Measurements from ENCODE around the gene CALN1.

Gene CALN1

DNA sequence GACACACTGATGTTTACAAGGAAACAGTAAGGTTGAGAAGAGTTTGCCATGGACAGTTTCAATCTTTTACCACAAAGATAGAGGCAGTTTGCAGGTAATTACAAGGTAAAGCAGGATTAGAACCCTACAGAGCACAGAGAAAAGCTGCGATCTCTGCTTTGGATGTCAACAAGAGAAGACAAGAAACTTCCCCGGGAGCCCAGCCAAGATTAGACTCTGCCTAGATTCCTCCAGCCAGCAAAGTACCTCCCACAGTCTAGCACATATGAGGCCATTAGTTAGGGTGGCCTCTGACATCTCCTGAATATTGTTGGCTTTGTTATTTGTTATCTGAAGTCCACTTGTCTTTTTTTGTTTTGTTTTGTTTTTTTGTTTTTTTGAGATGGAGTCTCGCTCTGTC lies 178.1 kb downstream of the CALN1 start:
- no peak for DNase-seq (ENCODE audit: extremely low read depth, low read depth)
- TF ChIP-seq, protein P1, sequence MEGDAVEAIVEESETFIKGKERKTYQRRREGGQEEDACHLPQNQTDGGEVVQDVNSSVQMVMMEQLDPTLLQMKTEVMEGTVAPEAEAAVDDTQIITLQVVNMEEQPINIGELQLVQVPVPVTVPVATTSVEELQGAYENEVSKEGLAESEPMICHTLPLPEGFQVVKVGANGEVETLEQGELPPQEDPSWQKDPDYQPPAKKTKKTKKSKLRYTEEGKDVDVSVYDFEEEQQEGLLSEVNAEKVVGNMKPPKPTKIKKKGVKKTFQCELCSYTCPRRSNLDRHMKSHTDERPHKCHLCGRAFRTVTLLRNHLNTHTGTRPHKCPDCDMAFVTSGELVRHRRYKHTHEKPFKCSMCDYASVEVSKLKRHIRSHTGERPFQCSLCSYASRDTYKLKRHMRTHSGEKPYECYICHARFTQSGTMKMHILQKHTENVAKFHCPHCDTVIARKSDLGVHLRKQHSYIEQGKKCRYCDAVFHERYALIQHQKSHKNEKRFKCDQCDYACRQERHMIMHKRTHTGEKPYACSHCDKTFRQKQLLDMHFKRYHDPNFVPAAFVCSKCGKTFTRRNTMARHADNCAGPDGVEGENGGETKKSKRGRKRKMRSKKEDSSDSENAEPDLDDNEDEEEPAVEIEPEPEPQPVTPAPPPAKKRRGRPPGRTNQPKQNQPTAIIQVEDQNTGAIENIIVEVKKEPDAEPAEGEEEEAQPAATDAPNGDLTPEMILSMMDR (IDR thresholded peaks at IDR 0.05; ENCODE audit: low read depth, low read length): no peak

DNA sequence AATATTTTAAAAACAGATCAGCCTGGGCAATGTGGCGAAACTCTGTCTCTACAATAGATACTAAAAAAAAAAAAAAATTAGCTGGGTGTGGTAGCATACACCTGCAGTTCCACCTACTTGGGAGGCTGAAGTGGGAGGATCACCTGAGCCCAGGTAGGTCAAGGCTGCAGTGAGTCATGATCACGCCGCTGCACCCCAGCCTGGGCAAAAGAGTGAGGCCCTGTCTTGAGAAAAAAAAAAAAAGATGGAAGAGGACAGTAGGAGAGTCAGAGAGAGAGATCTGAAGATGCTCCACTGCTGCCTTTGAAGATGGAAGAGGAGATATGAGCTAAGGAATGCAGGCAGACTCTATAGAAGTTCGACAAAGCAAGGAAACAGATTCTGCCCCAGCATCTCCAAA lies 181.9 kb downstream of the CALN1 start:
- TF ChIP-seq, protein P1 (IDR thresholded peaks at IDR 0.05; ENCODE audit: low read depth, low read length): no peak
- no peak for DNase-seq (ENCODE audit: extremely low read depth, low read depth)

DNA sequence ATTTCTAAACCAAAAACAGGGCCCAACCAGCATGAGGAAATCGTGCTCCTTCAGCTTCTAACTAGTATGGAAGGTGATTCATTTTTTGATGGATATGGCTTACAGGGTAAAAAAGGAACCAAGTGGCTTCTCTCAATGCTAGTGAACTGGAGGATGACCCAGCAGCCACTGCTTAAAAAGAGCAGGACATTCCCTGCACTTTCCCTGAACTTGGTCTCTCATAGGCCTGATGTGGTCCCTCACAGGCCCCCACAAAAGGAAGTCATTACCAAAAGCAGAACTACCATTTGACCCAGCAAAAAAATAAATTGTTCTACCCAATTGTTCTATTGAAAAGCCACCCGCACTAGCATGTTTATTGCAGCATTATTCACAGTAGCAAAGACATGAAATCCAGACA lies 188.8 kb downstream of the CALN1 start:
- TF ChIP-seq, protein P1 (IDR thresholded peaks at IDR 0.05; ENCODE audit: low read depth, low read length): no peak

DNA sequence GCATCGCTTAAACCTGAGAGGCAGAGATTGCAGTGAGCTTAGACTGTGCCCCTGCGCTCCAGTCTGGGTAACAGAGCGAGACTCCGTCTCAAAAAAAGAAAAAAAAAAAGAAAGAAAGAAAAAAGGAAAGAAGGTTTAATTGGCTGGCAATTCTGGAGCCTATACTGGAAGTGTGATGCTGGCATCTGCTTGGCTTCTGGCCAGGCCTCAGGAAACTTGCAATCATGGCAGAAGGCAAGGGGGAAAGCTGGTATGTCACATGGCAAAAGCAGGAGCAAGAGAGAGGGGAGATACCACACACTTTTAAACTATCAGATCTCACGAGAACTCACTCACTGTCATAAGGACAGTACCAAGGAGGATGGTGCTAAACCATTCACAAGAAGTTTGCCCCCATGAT lies 190.0 kb downstream of the CALN1 start:
- TF ChIP-seq, protein P1 (IDR thresholded peaks at IDR 0.05; ENCODE audit: low read depth, low read length): no peak
- DNase-seq (ENCODE audit: extremely low read depth, low read depth): no peak

More for the DNA sequence above, 188.8 kb downstream of the CALN1 start:
- no peak for DNase-seq (ENCODE audit: extremely low read depth, low read depth)

DNA sequence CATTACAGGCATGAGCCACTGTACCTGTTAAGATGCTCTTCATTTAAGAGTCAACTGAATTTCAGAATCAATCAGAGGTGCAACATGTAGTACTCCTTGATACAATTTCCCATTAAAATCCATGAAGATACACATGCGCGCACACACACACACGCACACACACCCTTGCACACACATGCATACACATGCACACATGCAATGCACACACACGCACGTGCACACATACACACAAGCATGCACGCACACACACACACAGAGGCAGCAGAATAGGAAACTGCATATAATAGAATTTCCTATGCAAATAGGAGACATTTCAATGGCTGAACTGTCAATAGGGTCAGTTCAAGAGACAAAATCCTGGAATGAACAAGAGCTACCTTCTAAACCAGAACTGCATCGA lies 192.6 kb downstream of the CALN1 start:
- TF ChIP-seq, protein P1 (IDR thresholded peaks at IDR 0.05; ENCODE audit: low read depth, low read length): no peak
- DNase-seq (ENCODE audit: extremely low read depth, low read depth): no peak

DNA sequence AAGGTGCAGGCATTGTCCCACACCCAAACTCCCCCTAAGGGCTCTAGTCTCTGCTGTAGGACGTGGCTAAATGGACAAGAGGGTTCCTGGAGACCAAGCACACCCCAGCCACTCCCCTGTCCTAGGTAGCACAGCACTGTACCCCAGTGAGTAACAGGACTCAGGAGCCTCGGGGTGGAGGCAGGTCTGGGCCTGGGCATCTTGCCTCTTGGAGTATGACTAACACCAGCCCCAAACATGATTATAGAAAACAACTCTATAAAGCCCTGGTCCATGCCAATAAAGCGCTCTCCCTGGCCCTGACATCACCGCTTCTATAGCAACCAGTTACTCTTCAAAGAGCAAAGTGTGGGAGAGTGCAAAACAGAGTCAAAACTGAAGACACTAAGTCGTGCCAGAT lies 195.0 kb downstream of the CALN1 start:
- no peak for DNase-seq (ENCODE audit: extremely low read depth, low read depth)
- TF ChIP-seq, protein P1 (IDR thresholded peaks at IDR 0.05; ENCODE audit: low read depth, low read length): no peak

DNA sequence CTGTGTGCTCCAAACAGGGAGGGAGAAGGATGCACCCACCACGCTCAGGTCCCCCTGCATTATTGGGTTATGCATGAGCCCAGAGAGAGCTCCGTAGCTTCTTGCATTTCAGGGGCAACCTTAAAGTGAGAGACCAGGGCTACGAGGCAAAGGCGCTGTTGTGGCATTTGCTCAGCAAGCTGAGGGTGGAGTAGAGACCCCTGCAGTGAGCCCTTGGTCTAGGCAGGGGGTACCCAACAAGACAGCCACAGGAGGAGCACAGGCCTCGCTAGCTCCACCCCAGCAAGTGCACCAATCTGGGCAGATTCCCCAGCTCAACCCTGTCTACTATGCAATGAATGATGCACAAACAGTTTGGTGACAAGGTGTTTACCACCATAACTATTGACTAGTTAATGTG lies 198.4 kb downstream of the CALN1 start:
- no peak for DNase-seq (ENCODE audit: extremely low read depth, low read depth)
- TF ChIP-seq, protein P1 (IDR thresholded peaks at IDR 0.05; ENCODE audit: low read depth, low read length): no peak
